ENCODE measurements around the gene AMBRA1.

GRCh38 chr11:46597609-46598219, 3.9 kb upstream of the AMBRA1 start:
- no peak for TF ChIP-seq CTCF (conservative IDR thresholded peaks at IDR 0.05)
- TF ChIP-seq ZFX (IDR thresholded peaks at IDR 0.05) = no peak

All from C4-2B (cell line).